GM10248 (cell line): ENCODE measurements around the gene EEF1AKMT3.

Experiments used
- CTCF ChIA-PET: fragments of 300-600 bp; sonication (Branson Sonifier 250); formaldehyde crosslinking; extraction: SDS; loops from one replicate; lab custom pipeline; 2021; ENCODE audit warnings: antibody characterized with exemption; lab: Yijun Ruan, JAX
- POLR2A ChIA-PET: fragments of 350-650 bp; sonication (Branson Sonifier 250); formaldehyde crosslinking; extraction: SDS; loops from one replicate; lab custom pipeline; 2020; ENCODE audit warnings: antibody characterized with exemption; lab: Yijun Ruan, JAX
- DNase-seq: peaks from one replicate; pipeline ENCODE4 v3.0.0; 2012; ENCODE audit errors: extremely low spot score
- TF ChIP-seq, protein P1 (sequence below): IDR thresholded peaks from 2 replicates; pipeline ENCODE4 v1.5.1; 2012; ENCODE audit warnings: mild to moderate bottlenecking, low read depth; ENCODE audit errors: extremely low read depth, missing control alignments, control extremely low read depth

The EEF1AKMT3 gene

GRCh38 chr12:57783861-57784260 lies 11.4 kb downstream of the EEF1AKMT3 start:
- TF ChIP-seq, protein P1, sequence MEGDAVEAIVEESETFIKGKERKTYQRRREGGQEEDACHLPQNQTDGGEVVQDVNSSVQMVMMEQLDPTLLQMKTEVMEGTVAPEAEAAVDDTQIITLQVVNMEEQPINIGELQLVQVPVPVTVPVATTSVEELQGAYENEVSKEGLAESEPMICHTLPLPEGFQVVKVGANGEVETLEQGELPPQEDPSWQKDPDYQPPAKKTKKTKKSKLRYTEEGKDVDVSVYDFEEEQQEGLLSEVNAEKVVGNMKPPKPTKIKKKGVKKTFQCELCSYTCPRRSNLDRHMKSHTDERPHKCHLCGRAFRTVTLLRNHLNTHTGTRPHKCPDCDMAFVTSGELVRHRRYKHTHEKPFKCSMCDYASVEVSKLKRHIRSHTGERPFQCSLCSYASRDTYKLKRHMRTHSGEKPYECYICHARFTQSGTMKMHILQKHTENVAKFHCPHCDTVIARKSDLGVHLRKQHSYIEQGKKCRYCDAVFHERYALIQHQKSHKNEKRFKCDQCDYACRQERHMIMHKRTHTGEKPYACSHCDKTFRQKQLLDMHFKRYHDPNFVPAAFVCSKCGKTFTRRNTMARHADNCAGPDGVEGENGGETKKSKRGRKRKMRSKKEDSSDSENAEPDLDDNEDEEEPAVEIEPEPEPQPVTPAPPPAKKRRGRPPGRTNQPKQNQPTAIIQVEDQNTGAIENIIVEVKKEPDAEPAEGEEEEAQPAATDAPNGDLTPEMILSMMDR = no peak
- DNase-seq = no peak
- ChIA-PET CTCF (interaction anchor here (0.9 to 11.8 kb wide), 9 partner anchors 10 to 144 kb away, joined by 3 to 85 read pairs (median 11); partner anchors contain the start of genes EEF1AKMT3 and METTL1), POLR2A (no interaction called here)

DNA sequence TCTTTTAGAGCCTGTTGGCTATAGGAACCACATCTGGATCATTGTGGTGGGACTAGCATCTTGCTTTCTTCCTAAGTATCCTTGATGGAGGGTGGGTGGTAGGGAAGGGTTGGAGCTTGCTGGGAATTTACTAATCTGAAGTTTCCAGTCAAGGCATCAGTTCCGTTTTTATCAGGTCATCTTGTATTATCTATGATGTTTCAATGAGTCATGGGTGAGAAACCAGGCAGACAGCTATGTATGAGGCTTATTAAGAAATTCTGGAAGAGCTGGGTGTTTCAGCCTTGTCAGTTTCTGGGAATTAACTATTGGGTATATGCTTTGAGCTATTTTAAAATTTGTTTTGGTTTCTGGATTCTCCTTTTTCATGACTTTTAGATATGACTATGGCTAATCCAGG lies 21.5 kb downstream of the EEF1AKMT3 start:
- POLR2A ChIA-PET = no interaction called here
- no peak for DNase-seq
- CTCF ChIA-PET = interaction anchor here (0.9 to 6.7 kb wide), 7 partner anchors 9 to 112 kb away, joined by 3 to 53 read pairs (median 3); partner anchors contain the start of gene TSFM
- TF ChIP-seq, protein P1 = no peak

- POLR2A ChIA-PET = no interaction called here
- CTCF ChIA-PET = interaction anchor here (6.7 kb wide), 1 partner anchor 14 kb away, joined by 53 read pairs; the partner anchor contains the start of gene TSFM
- DNase-seq = no peak
- TF ChIP-seq, protein P1 = no peak
Measured at GRCh38 chr12:57795354-57795753, 22.9 kb downstream of the EEF1AKMT3 start.

- no peak for DNase-seq
- TF ChIP-seq, protein P1 = no peak
- ChIA-PET CTCF (interaction anchor here (0.9 to 8.1 kb wide), 4 partner anchors 16 to 105 kb away, joined by 3 to 87 read pairs (median 28); partner anchors contain the start of gene TSFM), POLR2A (no interaction called here)
Measured at GRCh38 chr12:57796996-57797395, 24.6 kb downstream of the EEF1AKMT3 start.

GRCh38 chr12:57797933-57798332 lies 25.5 kb downstream of the EEF1AKMT3 start:
- ChIA-PET CTCF (interaction anchor here (0.9 to 8.1 kb wide), 6 partner anchors 13 to 104 kb away, joined by 3 to 87 read pairs (median 28); partner anchors contain the start of gene TSFM), POLR2A (no interaction called here)
- no peak for DNase-seq
- TF ChIP-seq, protein P1 = no peak

DNA sequence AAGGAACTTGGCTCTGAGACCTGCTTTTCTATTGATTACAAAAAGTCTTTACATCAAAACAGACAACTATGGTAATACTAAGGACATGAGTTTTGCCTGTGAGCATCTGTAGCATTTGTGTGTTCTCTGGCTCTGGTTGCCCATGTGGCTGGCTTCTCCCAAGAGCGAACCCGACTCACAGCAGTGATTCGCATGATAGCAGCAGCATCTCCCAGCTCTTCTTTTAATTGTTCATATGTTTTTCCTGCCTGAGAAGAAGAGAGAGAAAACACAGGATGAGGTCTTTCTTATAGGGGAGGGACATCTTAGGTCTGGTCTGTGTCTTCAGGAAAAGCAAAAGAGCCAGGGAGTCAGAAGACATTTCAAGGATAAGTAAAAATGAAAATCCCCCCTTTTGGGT lies 28.6 kb downstream of the EEF1AKMT3 start:
- no peak for DNase-seq
- ChIA-PET POLR2A (no interaction called here), CTCF (interaction anchor here (0.9 to 8.1 kb wide), 6 partner anchors 10 to 101 kb away, joined by 3 to 87 read pairs (median 14); partner anchors contain the start of genes AVIL and TSFM)
- TF ChIP-seq, protein P1 = no peak
